GM19099 (cell line): ENCODE measurements around the gene LMCD1.

Experiments used
- POLR2A ChIP-seq: IDR thresholded peaks from 3 replicates; pipeline ENCODE4 v1.6.1; 2011; ENCODE audit warnings: low read depth; ENCODE audit not compliant: insufficient read length; ENCODE audit errors: extremely low read depth

The LMCD1 gene

GRCh38 chr3:8553405-8553804 is 51.8 kb downstream of the LMCD1 start:
- no peak for TF ChIP-seq POLR2A

- TF ChIP-seq POLR2A = no peak
Observed at GRCh38 chr3:8554696-8555095, 53.1 kb downstream of the LMCD1 start.

- no peak for TF ChIP-seq POLR2A
Observed at GRCh38 chr3:8555113-8555661, 53.6 kb downstream of the LMCD1 start.

- no peak for TF ChIP-seq POLR2A
Observed at GRCh38 chr3:8555725-8556472, 54.3 kb downstream of the LMCD1 start.

- TF ChIP-seq POLR2A = no peak
Observed at GRCh38 chr3:8556473-8556869, 54.8 kb downstream of the LMCD1 start.

GRCh38 chr3:8557298-8557697 is 55.7 kb downstream of the LMCD1 start:
- TF ChIP-seq POLR2A = no peak

GRCh38 chr3:8558645-8559044 is 57.0 kb downstream of the LMCD1 start:
- TF ChIP-seq POLR2A = no peak

GRCh38 chr3:8559351-8559750 is 57.7 kb downstream of the LMCD1 start:
- no peak for TF ChIP-seq POLR2A

GRCh38 chr3:8560366-8561007 is 58.9 kb downstream of the LMCD1 start:
- TF ChIP-seq POLR2A = no peak

GRCh38 chr3:8561370-8561769 is 59.7 kb downstream of the LMCD1 start:
- TF ChIP-seq POLR2A = no peak

- TF ChIP-seq POLR2A = no peak
Observed at GRCh38 chr3:8562081-8562595, 60.5 kb downstream of the LMCD1 start.

- no peak for TF ChIP-seq POLR2A
Observed at GRCh38 chr3:8563146-8563545, 61.5 kb downstream of the LMCD1 start.

GRCh38 chr3:8563597-8563996 is 62.0 kb downstream of the LMCD1 start:
- TF ChIP-seq POLR2A = no peak

- no peak for TF ChIP-seq POLR2A
Observed at GRCh38 chr3:8565376-8565775, 63.8 kb downstream of the LMCD1 start.

GRCh38 chr3:8567784-8568575 is 66.4 kb downstream of the LMCD1 start:
- TF ChIP-seq POLR2A = no peak
